Umbilical cord (tissue), 2 donors: ENCODE data around the gene PREP. TPM values are rescaled to one million over a fixed set of nuclear protein-coding genes. Genes with fewer than 3 reads are reported as not detected.

Experiments used
- DNase-seq: peaks from one replicate; pipeline ENCODE4 v3.0.0-alpha.2; 2015; ENCODE audit warnings: low spot score
- total RNA-seq: library from RNA; depleted of rRNA; stranded (reverse); fragments of >200 nt; gene quantifications from one replicate; pipeline ENCODE4 v1.2.3, GENCODE V29; 2014; ENCODE audit warnings: low replicate concordance; ENCODE audit not compliant: insufficient read depth

The PREP gene
- total RNA-seq, 1 donor from 2014 or later, result 17.8 TPM

DNA sequence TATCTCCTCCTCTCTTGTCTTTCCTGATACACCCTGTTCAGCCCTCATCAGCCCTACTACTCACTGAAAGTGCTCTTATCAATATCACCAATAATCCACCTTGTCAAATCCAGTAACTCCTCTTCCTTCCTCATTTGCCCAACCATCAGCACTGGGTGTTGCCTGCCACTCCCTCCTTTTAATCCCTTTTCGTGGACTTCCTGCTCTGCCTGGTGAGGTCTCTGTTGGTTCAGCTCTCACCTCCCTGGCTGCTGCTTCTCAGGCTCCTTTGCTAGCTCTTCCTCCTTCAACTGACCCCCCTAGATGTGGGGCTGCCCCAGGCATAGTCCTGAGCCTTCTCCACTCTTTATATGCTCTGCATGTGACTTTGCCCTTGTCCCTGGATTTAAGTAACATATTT is 92.5 kb downstream of the PREP start:
- DNase-seq, result no peak

- DNase-seq, result no peak
These were observed 94.0 kb downstream of the PREP start for GRCh38 chr6:105308840-105309239.

- DNase-seq, result no peak
These were observed 97.4 kb downstream of the PREP start for GRCh38 chr6:105305521-105305920.

GRCh38 chr6:105304825-105305224 is 98.1 kb downstream of the PREP start:
- no peak for DNase-seq

DNA sequence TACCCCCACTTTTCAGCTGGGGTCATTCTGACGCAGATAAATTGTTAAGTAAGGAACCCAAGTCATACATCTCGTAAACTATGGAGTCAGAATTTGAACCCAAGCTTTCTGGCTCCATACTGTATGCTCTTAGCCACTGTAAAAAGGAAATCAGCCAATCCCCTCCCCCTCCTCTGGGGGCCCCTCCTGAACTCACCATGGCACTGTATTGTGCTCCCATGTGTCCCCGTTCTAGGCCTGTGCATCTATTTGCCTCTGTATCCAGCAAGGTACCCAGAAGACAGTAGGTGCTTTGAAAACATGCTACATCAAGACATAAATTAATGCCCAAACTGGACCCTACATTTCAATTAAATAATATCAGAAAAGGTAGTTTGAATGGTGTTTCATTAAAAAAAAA is 98.5 kb downstream of the PREP start:
- no peak for DNase-seq

DNA sequence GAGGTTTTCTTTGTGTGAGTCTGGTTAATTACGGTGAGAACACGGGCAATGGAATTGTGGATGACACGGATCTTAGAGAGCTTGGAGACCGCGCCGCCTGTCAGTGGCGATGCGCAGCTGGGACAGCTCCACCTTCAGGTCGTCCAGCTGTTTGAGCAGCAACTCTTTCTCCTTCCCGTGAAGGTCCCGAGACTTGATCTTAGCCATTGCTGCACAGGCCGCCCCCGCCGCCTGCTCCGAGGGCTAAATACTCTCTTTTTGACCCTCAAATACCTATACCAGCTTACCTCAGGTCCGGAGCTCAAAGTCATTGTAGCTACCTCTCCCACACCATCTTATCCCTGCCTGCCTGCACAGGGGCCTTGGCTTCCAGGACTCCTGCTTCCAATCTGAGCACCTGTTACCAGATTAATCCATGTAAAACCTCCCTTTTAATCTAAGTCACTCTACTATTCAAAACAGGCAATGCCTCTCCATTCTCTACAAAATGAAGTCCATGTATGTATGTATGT is 100.2 kb downstream of the PREP start:
- DNase-seq, result no peak

- DNase-seq, result no peak
These were observed 100.9 kb downstream of the PREP start for GRCh38 chr6:105301756-105302616.

GRCh38 chr6:105301072-105301503 is 101.8 kb downstream of the PREP start:
- DNase-seq, result peak; percentile 46

- no peak for DNase-seq
These were observed 102.8 kb downstream of the PREP start for GRCh38 chr6:105300090-105300489.

DNA sequence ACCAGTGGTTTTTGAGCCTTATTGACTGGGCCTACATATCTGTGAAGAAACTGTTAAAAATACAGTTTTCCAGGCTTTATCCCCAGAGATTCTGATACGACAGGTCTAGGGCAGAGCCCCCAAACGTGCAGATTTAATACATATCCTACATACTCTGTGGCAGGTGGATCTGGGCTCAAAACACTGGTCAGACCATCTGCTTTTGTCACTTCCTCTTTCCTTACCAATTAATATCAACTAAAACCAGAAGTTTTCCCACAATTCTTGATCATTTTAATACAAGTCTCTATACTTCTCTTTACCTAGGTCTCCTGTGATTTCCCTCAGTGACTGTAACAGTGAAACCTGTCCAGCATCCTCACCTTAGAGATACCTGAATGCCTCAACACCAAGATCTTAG is 108.8 kb downstream of the PREP start:
- no peak for DNase-seq

- DNase-seq, result no peak
These were observed 110.1 kb downstream of the PREP start for GRCh38 chr6:105292689-105293339.

- no peak for DNase-seq
These were observed 111.4 kb downstream of the PREP start for GRCh38 chr6:105291525-105291924.

DNA sequence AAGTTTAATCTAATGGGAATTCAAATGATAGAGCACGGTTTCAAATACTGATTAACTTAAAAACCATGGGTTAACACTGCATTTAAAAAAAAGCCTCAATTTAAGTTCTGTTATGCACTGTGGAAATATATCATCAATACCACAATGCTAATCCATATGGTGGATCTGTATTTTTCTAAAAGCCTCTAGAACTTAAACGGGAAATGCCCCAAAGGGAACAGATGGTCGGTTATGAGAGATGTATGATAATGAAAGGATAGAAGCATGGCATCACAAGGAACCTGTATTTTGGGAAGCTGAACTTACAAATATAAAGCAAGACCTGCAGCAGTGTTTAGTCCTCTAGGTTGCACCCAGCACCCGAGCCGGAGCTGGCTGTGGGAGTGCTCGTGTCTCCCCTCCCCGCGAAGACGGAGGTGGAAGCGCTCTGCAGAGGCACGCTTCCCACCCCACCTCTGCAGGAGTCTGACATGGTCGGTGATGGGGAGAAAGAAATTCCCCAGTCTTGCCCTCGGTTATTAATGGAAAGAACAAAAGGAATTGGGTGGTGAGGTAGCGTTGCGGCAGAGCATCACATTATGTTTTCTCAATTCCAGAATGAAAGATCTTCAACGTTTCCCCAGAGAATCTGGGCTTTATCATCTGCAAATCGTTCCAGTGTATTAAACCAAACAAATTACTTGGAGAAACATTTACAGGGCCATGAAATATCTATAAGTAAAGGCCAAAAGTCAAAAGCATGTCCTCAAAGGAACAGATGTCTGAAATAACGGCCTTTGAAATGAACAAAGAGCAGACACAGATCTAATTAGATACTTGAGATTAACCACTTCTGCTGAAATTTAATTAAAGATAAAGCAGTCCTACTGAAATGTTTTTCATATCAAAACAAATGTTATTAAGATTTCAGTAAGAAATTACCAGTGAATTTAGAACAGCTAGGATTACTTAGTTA is 120.0 kb downstream of the PREP start:
- DNase-seq, result no peak

GRCh38 chr6:105280033-105280432 is 122.8 kb downstream of the PREP start:
- no peak for DNase-seq

DNA sequence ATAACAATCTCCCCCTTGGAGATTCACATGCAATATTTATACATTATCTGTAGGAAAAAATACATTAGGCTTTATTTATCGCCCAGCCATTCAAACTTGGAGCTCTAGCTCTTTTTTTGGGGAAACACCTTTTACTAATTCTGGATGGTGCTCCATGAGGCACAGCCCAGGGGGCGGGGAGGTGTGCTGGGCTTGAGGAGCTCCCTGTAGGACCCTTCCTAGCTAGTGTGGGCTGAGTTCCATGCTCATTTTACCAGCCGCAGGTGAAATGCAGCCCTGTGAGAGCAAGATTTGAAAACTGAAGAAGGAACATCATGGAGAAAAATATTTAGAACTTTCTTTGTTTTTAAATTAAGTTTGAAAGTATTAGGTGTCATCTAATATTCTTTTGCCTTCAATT is 123.4 kb downstream of the PREP start:
- DNase-seq, result no peak

GRCh38 chr6:105278813-105279212 is 124.1 kb downstream of the PREP start:
- no peak for DNase-seq

DNA sequence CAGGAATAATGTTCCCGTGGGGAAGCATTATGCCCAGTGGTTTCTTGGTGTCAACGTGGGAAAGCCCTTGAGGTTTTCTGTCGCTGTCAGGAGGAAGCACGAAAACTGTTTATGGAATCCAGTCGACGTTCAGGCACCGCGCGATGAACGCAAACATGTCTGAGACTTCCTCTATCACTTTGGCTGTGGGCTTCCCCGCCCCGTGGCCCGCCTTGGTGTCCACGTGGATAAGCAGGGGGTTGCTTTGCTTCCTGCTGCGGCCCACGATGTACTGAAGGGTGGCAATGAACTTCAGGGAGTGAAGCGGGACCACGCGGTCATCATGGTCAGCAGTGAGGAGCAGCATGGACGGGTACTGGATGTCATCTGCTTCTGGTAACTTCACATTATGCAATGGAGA is 124.8 kb downstream of the PREP start:
- no peak for DNase-seq

DNA sequence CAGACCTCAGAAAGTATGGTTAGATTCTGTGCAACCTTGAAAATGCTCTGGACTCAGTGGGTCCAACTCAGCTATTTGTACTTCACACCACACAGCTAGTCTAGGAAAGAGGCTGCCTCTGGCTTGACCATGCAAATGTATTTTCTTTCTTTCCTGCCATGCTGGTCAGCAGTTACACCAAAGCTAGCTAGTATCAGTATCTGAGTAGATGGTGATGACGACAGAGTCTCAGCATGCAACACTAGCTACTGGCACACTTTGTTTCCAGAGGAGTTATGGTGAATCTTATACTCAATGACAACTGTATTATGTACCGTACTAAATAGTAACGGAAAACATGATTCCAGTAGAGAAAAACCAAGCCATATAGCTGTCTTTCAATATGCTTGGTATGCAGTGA is 126.5 kb downstream of the PREP start:
- no peak for DNase-seq

DNA sequence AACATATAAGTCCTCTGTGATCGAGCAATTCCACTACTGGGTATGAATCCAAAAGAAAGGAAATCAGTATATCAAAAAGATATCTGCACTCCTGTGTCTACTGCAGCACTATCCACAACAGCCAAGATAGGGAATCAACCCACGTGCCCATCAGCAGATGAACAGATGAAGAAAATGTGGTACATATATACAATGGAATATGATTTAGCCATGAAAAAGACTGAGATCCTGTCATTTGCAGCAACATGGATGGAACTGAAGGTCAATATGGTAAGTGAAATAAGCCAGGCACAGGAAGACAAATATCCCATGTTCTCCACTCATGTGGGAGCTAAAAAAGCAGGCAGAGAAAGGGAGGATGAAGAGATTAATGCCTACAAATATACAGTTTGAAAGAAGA is 127.3 kb downstream of the PREP start:
- DNase-seq, result no peak

DNA sequence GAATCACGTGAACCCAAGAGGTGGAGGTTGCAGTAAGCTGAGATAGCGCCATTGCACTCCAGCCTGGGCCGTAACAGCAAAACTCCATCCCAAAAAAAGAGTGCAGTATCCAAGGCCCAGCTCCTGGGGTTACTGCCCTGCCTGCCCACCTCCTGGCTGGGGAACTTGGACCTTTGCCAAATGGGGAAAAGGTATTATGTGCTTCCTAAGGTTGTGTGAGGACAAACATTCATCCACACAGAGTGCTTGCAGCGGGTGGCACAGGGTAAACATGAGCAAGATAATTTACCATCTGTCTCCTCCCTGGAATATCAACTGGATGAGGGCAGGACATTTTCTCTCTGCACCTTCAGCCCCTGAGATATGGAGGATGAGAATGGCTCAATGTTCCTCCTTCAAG is 128.2 kb downstream of the PREP start:
- DNase-seq, result no peak

DNA sequence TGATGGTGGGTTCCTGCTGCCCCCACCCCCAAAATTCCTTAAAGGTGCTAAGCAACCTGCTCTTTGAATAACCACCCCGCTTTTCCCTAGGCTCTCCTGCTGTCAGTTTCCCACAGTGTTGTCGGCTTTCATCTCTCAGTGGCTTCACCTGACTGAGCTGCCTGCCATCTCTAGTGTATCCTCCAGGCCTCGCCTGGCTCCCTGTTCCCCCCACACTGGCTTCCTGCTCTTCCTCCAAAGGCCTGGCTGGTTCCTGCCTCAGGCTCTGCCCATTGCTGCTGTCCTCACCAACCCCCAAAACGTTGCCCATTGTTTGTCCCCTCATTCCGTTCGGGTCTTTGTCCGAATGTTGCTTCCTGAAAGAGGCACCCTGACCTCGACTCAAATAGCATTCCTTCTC is 129.3 kb downstream of the PREP start:
- no peak for DNase-seq

DNA sequence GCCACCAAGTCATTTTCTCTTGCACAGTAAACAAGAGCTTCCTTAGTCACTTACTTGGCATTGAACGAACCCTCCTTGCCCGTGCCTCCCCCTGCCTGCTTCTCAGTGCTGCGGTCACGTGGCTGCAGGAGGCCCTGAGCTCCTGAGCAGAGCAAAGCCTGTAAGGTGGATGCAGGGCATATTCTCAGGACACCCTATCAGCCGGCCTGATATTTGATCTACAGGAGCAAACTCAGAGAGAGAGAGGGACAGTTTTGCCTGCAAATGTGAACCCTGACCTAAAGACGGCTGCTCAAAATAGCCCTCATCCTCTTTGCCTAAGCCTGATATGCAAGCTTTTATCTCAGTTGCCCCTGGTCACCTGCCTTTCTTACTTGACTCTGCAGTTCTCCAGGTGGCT is 130.1 kb downstream of the PREP start:
- no peak for DNase-seq
